Uterus (tissue), 2 donors: ENCODE measurements around the gene SSBP1.

ENCODE experiments used
- POLR2A ChIP-seq, 2 donors: fragments of 450-650 bp; IDR thresholded peaks; one replicate each; pipeline ENCODE4 v1.6.1; 2016; ENCODE audit warnings: antibody characterized with exemption in 2 of 2, mild to moderate bottlenecking in 1 of 2, moderate library complexity in 1 of 2
- TF ChIP-seq, protein P1 (sequence below), 4 experiments: fragments of 200-600 bp in 2 of 4; fragments of 450-650 bp in 2 of 4; sonication (generic) in 2 of 4; IDR thresholded peaks; one replicate each; pipeline ENCODE4 v1.5.1; 2016 to 2019; ENCODE audit warnings: antibody characterized with exemption in 4 of 4, mild to moderate bottlenecking in 2 of 4, moderate library complexity in 1 of 4

GRCh38 chr7:141776374-141776773 lies 38.2 kb downstream of the SSBP1 start, which contains the start of gene TAS2R4:
- TF ChIP-seq, protein P1, sequence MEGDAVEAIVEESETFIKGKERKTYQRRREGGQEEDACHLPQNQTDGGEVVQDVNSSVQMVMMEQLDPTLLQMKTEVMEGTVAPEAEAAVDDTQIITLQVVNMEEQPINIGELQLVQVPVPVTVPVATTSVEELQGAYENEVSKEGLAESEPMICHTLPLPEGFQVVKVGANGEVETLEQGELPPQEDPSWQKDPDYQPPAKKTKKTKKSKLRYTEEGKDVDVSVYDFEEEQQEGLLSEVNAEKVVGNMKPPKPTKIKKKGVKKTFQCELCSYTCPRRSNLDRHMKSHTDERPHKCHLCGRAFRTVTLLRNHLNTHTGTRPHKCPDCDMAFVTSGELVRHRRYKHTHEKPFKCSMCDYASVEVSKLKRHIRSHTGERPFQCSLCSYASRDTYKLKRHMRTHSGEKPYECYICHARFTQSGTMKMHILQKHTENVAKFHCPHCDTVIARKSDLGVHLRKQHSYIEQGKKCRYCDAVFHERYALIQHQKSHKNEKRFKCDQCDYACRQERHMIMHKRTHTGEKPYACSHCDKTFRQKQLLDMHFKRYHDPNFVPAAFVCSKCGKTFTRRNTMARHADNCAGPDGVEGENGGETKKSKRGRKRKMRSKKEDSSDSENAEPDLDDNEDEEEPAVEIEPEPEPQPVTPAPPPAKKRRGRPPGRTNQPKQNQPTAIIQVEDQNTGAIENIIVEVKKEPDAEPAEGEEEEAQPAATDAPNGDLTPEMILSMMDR (IDR thresholded peaks at IDR 0.05): no peak
- no peak for TF ChIP-seq POLR2A (IDR thresholded peaks at IDR 0.05)
